Glomerular endothelial cell (primary cell): ENCODE measurements around the gene HNRNPUL1. TPM values are rescaled to one million over a fixed set of nuclear protein-coding genes. Genes with fewer than 3 reads are reported as not detected.
"Not testable (repeated sequence)": the region's sequence is repeated elsewhere in the genome, so short reads cannot be mapped to it uniquely, and the experiment has no call there.

Source experiments
- DNase-seq: peaks from one replicate; pipeline ENCODE4 v3.0.0-alpha.2; 2011; ENCODE audit warnings: low read depth, low spot score; ENCODE audit errors: extremely low read depth
- total RNA-seq: library from RNA; depleted of rRNA; stranded (reverse); fragments of >200 nt; gene quantifications from 2 replicates; pipeline ENCODE4 v1.2.3, GENCODE V29; 2015

HNRNPUL1 gene
- total RNA-seq: 135 and 217 TPM in 2 replicates

DNA sequence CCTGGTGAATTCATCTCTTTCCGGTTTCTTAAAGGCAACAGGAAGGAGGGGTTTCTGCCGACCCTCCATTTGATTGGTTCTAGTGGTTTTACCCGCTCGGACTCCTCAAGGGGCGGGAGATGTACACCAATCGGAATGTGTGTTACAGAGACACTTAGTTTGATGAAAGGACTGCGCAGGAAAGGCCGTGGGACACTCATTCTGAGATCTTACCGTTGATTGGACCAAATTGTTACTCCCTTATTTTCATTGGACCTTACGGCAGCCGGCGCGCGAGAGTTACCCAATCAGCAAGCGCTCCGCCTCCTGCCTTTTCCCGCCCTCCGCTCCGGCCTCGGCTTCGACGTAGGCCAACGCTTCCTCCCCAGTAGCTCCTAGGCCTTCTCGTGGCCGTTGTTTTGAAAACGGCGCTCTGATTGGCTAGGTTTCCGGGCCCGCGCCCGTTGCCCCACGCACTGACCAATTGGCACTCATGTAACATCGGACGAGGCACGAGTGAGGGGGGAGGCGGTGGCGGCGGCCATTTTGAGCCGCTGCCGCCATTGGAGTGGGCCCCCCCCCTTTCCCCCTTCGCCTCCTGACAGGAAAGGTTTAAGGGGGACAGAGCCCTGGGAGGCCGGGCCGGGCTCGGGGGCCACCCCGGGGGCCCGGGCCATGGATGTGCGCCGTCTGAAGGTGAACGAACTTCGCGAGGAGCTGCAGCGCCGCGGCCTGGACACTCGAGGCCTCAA is at the start of gene HNRNPUL1:
Gene HNRNPUL1 (plus strand): TSS at position 523 of the 731 bp plus-strand sequence. CDS start 132 bp downstream, at position 655.
- DNase-seq: peak; percentile 100

DNA sequence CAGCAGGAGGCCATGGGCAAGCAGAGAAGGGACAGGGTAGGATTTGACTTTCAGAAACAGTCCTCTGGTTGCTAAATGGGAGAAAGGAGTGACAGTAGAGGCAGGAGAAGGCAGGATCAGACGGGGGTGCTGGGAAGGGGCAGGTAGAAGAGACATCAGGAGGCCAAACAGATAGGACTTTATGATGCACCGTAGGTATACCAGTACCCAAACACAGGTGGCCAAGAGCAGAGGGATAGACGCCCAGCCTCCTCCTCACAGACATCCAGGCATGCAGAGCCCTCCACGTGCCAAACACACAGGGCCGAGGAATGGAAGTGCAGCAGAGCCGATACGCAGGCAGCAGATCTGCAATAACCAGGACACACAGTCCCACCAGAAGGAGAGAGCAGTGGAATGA is 46.4 kb upstream of the HNRNPUL1 start:
- DNase-seq: no peak

DNA sequence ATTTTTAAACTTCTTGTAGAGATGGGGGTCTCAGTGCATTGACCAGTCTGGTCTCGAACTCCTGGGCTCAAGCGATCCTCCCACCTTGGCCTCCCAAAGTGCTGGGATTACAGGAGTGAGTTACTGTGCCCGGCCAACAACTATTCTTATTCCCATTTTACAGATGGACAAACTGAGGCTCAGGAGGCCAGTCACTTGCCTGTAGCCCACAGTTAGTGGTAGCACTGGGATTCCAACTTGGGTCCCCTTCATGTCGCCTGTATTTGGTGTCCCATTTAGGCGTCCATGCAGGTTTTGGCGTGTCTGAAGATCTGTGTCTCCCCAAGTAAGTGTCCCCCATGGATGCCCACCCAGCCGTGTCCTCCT is 45.9 kb upstream of the HNRNPUL1 start:
- DNase-seq: no peak

DNA sequence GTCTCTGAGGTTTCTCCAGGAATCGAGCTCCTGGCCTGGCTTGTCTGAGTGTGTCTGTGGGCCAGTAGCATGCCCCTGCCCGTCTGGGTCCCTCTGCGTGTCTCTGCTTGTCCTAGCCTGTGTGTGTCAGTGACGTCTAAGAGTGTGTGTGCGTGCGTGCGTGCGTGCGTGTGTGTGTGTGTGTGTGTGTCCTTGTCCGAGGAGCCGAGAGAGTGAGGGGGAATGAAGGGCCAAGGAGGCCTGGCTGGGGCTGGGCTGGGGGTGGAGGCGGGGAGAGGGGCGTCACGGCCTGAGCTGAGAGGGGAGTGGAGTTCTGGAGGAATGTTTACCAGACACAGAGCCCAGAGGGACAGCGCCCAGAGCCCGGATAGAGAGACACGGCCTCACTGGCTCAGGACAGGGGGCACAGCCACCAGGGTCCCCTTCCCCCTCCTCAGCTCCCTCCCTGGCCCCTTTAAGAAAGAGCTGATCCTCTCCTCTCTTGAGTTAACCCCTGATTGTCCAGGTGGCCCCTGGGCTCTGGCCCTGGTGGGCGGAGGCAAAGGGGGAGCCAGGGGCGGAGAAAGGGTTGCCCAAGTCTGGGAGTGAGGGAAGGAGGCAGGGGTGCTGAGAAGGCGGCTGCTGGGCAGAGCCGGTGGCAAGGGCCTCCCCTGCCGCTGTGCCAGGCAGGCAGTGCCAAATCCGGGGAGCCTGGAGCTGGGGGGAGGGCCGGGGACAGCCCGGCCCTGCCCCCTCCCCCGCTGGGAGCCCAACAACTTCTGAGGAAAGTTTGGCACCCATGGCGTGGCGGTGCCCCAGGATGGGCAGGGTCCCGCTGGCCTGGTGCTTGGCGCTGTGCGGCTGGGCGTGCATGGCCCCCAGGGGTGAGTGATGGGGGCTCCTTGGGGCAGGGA is 45.3 kb upstream of the HNRNPUL1 start, which contains the start of gene AXL:
Gene AXL (plus strand): TSS at position 609 of the 893 bp plus-strand sequence. CDS start 170 bp downstream, at position 779.
- DNase-seq: no peak

DNA sequence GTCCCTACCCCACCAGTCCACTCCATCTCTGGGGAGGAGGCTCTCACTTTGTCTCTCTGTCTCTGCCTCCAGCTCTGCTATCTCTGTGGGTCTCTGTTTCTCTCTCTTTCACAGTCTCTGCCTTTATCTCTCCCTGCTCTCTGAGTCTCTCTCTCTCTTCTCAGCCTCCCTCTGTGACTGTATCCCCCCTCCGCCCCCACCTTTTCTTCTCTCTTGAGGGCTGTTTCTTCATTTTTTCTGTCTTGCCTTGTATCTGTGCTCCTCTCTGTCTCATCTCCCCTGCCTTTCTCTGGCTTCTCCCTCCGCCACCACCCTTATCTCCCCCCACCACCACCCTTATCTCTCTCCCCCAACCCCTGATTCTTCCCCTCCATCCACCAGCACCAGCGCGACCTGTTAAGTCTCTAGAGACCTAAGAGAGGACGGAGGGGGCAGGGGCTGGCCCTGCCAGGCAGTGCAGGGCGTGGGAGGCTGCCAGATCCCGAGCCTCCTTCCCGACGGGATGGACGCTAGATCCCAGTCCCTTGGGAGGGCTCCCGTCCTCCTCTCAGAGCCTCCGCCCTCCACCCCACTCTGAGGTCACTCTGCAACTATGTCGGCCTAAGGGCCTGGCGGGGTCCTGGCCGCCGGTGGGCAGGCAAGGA is 44.1 kb upstream of the HNRNPUL1 start:
- no peak for DNase-seq

DNA sequence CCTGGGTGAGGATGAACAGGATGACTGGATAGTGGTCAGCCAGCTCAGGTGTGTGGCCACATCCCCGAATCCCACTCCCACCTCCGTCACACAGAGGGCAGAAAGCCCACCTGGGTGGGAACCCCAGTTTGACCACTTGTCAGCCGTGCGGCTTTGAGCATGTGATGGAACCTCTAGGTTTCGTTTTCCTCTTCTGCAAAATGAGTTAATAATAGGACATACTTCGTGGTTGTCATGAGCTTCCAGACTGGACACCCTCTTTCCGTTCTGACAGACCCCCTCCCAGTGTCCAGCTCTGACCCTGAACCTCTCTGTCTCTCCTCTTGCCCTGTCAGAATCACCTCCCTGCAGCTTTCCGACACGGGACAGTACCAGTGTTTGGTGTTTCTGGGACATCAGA is 43.4 kb upstream of the HNRNPUL1 start:
- DNase-seq: no peak

DNA sequence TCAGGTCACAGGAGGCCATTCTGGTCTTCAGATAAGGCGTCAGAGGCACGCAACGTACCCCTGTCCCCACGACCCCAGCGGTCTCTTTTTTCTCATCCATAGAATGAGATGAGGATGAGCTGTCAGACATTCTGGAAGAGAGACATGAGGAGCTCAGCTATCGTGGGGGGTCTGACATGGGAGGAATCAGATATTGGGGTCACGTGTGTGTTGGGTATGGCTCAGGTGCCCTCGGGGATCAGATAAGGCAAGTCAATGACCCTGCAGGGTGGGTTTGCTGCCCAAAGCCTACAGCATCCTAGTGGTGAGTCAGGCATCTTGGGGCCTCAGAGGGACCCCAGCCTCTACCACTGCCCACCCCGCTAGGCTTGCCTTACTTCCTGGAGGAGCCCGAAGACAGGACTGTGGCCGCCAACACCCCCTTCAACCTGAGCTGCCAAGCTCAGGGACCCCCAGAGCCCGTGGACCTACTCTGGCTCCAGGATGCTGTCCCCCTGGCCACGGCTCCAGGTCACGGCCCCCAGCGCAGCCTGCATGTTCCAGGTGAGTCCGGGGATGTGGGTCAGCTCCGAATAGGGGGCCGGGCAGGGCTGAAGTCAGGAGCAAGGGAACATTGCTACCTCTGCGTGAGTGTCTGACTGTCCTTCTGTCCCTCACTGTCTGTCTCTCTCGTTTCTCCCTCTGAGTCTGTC is 42.5 kb upstream of the HNRNPUL1 start:
- DNase-seq: no peak

DNA sequence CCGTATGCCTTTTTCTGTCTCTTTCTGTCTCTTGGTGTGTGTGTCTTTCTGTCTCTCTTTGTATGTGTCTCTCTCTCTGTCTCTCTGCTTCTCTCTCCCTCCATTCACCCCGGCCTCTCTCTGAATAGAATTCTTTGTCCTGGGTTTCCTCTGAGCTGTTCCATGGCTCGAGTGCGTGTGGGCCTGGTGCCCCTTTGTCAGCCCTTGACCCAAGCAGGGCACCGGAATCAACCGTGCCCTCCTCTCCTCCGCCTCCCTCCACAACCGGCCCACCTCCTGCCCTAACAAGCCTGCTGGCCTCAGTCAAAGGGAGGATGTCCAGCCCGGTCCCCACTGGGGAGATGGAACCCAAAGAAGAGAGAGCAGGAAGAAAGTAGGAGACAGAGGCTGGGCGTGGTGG is 41.9 kb upstream of the HNRNPUL1 start:
- DNase-seq: no peak

DNA sequence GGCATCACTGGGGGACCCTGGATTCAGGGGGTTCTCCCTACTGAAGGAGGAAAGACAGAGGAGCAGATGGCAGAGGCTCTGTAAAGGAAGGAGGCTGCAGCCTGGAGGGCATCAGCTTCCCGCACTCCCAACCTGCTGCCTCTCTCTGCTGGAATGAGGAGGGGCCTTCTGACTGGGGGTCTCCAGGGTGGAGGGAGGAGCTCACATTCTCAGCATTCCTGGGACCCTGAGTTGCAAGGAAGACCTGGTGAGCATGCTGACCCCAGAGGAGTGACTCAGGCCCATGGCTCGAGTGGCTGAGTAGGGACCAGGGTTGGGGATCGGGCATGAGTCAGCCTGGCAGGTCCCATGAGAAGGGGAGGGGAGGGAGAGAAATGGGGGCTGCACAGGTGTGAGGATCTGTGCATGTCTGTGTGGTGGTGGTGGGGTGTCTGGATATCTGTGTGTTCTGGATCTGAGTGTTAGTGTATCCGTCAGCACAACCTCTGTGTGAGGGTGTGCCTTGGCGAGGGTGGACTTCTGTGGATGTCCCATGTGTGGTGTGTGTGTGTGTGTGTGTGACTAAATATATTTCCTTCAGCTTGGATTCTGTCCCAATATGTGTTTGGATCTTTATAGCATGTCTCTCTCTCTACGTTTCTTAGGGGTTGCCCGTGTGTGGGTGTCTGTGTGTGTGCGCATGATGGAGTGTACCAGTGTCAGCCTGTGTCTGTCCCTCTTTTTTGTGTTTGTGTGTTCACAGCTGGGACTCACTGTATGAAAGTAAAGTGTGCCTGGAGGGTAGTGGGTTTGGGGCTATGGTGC is 40.5 kb upstream of the HNRNPUL1 start:
- no peak for DNase-seq

DNA sequence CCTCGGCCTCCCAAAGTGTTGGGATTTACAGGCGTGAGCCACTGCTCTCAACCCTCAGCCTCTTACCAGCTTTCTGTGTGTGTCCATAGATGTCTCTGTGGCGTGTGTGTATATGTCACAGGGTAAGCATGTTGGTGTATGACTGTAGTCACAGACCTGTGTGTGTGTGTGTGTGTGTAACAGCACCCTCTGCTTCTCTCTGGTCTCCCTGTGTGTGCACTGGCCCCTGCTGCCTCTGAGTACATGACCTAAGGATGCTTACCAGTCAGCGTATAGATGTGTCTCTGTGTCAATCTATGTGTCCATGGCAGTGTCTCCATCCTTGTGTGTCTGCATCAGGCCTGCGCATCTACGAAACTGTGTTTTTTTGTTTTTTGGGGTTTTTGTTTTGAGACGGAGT is 39.5 kb upstream of the HNRNPUL1 start:
- no peak for DNase-seq

DNA sequence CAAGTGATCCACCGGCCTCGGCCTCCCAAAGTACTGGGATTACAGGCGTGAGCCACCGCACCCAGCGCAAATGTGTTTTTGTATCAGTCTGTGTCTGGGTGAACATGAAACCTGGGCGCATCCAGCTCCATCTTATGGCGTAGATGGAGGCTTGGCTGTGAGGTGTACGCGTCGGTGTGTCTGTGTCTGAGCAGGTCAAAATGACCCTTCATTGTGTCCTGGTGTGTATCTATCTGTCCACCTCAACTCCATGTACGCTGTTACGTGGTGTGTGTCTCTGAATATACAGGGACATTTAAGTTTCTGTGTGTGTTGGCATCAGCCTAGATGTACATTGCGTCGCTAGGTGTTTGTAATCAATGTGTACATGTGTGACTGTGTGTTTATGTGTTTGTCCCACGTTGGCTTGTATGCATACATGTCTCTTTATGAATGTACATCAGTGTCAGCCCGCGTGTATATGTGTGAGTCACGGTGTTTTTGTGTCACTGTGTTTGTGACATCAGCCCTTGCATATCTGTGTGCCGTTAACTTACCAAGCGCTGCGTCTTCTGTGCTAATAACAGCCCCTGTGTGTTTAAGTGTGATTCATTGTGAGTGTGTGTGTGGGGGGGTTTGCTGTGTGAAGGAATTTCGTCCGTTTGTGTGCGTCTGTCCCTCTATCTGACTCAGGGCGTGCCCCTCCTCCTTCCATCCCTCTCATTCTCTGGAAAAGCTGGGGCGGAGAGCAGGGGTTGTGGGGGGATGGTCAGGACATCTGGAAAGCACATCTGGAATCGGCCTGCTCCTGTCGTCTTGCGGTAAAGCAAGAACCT is 38.7 kb upstream of the HNRNPUL1 start:
- DNase-seq: peak; percentile 71

DNA sequence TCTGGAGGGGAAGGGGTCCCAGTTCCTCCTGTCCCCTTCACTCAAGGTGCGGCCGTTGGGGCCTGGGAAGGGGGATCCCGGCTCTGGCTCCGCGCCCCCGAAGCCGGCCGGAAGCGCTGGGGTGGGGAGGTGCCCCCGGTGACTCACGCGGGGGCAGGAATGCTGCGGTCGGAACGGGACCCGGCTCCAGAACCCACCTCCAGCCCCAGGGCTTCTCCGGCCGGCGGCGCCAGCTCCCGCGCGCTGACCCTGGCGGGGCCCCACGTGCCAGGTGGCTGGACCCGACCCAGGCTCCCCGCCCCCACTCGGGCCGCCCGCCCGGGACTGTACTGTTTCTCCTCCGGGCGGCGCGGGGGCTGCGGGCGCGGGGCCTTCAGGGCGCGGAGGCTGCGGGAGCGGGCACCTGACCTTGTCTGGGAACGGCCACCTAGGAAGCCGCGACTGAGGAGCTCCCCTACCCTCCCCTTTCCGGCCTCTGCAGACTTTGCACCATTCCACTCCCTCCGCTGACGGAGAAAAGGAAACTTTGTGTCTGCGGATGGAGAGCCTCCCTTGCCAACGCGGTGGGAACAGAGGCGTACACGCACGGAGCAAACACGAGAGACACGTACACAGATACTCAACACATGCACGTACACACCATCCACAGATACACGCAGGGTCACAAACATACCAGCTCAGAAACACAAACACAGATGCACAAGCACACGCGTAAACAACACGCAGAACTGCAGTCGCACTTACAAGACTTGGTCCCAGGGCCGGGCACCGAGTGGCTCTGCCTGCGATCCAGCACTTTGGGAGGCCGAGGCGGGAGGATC is 37.9 kb upstream of the HNRNPUL1 start:
- DNase-seq: no peak

DNA sequence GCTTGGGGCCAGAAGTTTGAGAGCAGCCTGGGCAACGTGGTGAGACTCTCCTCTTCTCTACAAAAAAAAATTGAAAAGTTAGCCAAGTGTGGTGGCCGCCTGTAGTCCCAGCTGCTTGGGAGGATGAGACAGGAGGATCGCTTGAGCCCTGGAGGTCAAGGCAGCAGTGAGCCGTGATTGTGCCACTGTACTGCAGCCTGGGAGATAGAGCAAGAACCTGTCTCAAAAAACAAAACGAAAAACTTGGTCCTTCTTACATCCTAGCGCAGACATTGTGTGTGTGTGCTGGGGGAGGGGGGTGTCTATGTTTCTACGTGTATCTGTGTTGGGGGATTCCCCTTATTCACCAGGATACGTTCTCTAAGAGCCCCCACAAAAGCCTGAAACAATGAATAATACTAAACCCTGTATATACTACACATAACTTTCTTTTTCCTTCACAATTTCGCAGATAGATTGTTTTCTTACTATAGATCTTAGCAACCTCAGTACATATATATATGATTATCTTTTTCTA is 37.2 kb upstream of the HNRNPUL1 start:
- DNase-seq: no peak

DNA sequence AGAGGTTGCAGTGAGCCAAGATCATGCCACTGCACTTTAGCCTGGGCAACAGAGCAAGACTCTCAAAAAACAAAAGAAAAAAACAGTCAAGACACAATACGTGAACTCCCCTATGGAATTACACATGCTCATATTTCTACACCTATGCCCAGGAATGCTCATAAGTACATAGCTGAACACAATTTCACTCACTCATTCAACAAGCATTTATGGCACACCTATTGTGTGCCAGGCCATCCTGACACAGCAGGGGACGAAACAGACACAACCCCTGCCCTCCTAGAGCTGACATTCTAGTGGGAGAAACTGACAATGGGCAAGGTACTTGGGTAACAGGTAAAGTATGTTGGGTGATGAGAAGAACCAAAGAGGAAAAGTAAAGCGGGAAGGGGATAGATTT is 35.7 kb upstream of the HNRNPUL1 start:
- no peak for DNase-seq

DNA sequence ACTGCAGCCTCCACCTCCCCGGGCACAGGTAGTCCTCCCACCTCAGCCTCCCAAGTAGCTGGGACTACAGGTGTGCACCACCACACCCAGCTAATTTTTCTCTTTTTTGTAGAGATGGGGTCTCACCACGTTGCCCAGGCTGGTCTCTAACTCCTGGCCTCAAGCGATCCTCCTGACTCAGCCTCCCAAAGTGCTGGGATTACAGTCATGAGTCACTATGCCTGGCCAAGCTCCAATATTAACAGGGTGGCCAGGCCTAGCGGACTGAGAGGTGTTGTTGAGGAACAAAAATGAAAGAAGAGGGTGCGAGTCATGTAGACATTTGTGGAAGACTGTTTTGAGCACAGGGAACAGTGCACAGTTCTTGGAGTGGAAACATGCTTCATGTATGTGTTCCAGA is 34.8 kb upstream of the HNRNPUL1 start:
- not testable (repeated sequence) for DNase-seq

DNA sequence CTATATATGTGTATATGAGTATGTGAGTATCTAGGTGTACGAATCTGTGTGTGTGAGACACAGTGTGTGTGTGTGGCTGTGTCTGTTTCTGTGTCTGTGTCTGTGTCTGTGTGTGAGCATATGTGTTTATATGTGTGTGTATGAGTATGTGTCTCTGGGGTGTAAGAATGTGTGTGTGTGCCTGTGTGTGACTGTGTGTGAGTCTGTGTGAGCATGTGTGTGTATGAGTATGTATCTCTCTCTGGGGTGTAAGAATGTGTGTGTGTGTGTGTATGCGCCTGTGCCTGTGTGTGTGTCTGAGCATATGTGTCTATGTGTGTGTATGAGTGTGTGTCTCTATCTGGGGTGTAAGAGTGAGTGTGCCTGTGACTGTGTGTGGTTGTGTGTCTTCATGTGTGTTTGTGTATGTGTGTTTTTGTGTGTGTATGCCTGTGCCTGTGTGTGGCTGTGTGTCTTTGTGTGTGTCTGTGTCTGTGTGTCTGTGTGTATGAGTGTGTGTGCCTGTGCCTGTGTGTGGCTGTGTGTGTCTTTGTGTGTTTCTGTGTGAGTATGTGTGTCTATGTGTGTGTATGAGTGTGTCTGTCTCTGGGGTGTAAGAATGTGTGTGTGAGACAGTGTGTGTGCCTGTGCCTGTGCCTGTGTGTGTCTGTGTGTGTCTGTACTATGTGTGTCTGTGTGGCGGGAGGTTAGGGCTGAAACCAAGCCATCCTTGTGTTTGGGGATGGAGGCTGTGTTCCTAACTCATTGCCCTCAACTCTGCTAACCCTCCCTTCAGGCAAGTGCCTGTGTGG is 33.9 kb upstream of the HNRNPUL1 start:
- no peak for DNase-seq

DNA sequence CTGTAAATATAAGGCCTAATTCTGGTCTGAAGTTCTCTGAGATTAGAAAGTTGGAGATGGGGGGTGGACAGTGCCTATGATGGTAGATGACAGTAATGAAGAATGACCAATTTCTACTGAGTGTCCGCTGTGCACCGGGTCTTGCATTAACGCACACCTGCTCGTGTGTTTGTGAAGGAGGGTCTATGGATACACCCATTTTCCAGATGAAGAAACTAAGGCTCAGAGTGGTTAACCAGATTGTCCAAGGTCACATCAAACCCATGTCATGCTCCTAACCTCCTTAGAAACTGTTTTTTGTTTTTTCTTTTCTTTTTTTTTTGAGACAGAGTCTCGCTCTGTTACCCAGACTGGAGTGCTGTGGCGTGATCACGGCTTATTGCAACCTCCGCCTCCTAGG is 31.5 kb upstream of the HNRNPUL1 start:
- no peak for DNase-seq
